Caco-2 (cell line): Measurements from ENCODE around the gene FUNDC2. TPM values are rescaled to one million over a fixed set of nuclear protein-coding genes. Genes with fewer than 3 reads are reported as not detected.
A peak's percentile ranks its signal among the peaks of the same experiment; 100 is the strongest.

Experiments
- BruUV-seq: library from RNA; stranded (reverse); fragments of 400-500 nt; replicated peaks from 2 replicates; lab custom pipeline; 2021; lab: Mats Ljungman, UMichigan
- CTCF ChIA-PET: fragments of 300-600 bp; sonication (Branson Sonifier 250); formaldehyde crosslinking; loops from one replicate; lab custom pipeline; 2022; ENCODE audit warnings: antibody characterized with exemption; lab: Charles Lee
- POLR2A ChIA-PET: fragments of 300-600 bp; sonication (Branson Sonifier 250); formaldehyde crosslinking; loops from one replicate; lab custom pipeline; 2022; ENCODE audit warnings: antibody characterized with exemption; lab: Charles Lee
- DNase-seq, 2 experiments: peaks; one replicate each; pipeline versions ENCODE4 v3.0.0 to v3.0.0-alpha.2; 2020 to 2022
- H3K27me3 ChIP-seq: replicated peaks from 2 replicates; pipeline ENCODE4 v1.6.0; 2011; ENCODE audit warnings: low read length; ENCODE audit not compliant: control insufficient read depth, insufficient read depth
- H3K36me3 ChIP-seq: 2 replicates; pipeline ENCODE4 v1.5.1; 2011; ENCODE audit warnings: low read length; ENCODE audit not compliant: control insufficient read depth, insufficient read depth
- H3K4me1 ChIP-seq: fragments of 250-450 bp; sonication (Bioruptor Pico); 2 replicates; pipeline ENCODE4 v1.5.1; 2020; ENCODE audit warnings: mild to moderate bottlenecking
- H3K4me3 ChIP-seq: 2 replicates; pipeline ENCODE4 v1.5.1; 2011; ENCODE audit warnings: low read depth, mild to moderate bottlenecking, control low read depth, low read length
- H3K9me3 ChIP-seq: fragments of 250-450 bp; sonication (Bioruptor Pico); 2 replicates; pipeline ENCODE4 v1.5.1; 2020; ENCODE audit warnings: mild to moderate bottlenecking, moderate library complexity
- H3K27ac Mint-ChIP-seq: one replicate; pipeline ENCODE4 v1.8.0; 2022; ENCODE audit warnings: mixed read lengths; ENCODE audit not compliant: unreplicated experiment
- H3K27me3 Mint-ChIP-seq: one replicate; pipeline ENCODE4 v1.8.0; 2022; ENCODE audit warnings: mixed read lengths; ENCODE audit not compliant: insufficient read depth, unreplicated experiment
- H3K36me3 Mint-ChIP-seq: one replicate; pipeline ENCODE4 v1.8.0; 2022; ENCODE audit warnings: mild to moderate bottlenecking, mixed read lengths; ENCODE audit not compliant: insufficient read depth, unreplicated experiment
- H3K4me1 Mint-ChIP-seq: one replicate; pipeline ENCODE4 v1.8.0; 2022; ENCODE audit warnings: low read depth, mixed read lengths; ENCODE audit not compliant: unreplicated experiment
- H3K4me3 Mint-ChIP-seq: one replicate; pipeline ENCODE4 v1.8.0; 2022; ENCODE audit warnings: mild to moderate bottlenecking, moderate library complexity, mixed read lengths; ENCODE audit not compliant: unreplicated experiment
- H3K9me3 Mint-ChIP-seq: one replicate; pipeline ENCODE4 v1.8.0; 2022; ENCODE audit warnings: mixed read lengths; ENCODE audit not compliant: unreplicated experiment
- intact Hi-C: fragments of 100-400 bp; cut with micrococcal nuclease; formaldehyde crosslinking; loops from one replicate; pipeline ENCODE4 v1.10.0; 2022; ENCODE audit not compliant: unreplicated experiment
- total RNA-seq: library from RNA; stranded (reverse); gene quantifications from 2 replicates; pipeline ENCODE4 v1.2.3, GENCODE V29; 2022
- TF ChIP-seq, protein P1 (sequence below), 2 experiments: fragments of 200-600 bp in 1 of 2; IDR thresholded peaks; 1 replicate in 1 of 2; 2 replicates in 1 of 2; pipeline versions ENCODE4 v1.5.1 to v1.8.0; 2011 to 2022; ENCODE audit warnings: antibody characterized with exemption in 1 of 2, control low read depth in 1 of 2, inconsistent platforms in 1 of 2, low read depth in 1 of 2, low read length in 1 of 2, mild to moderate bottlenecking in 1 of 2, moderate library complexity in 1 of 2; ENCODE audit not compliant: insufficient read depth in 1 of 2, severe bottlenecking in 1 of 2, unreplicated experiment in 1 of 2

Gene FUNDC2
- total RNA-seq, 1 experiment from 2014 or later: 47.3 TPM

DNA sequence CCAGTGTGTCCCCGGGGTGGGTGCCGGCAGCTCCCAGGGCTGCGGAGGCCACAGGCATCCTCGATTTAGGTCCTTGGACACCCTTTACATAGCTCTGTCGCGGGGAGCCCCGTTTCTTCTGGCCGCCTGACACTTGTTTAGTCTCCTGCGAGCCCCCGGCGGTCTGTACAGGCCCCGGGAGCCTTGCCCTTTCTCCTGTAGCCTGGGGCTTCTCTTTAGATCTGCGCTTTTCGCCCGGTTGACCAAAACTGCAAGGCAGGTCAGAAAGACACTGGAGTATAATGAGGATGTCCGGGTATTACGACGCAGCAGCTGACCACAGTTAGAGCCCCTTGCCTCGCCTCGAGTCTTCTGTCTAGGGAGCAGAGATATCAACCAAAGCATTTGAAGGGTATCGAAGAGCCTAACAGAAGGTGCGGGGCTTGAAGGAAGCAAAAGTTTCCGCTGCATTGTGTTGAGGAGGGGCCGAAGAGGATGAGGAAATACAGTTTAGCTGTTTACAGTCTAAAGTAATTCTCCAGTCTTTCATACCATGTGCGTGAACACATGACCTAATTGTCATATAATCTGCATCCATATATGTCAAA lies 45.1 kb downstream of the FUNDC2 start:
- Histone ChIP-seq H3K4me3 (peak overlapping the region; percentile 57), H3K36me3 (no peaks in the 10 kb centered on the region), H3K27me3 (no peaks in the 10 kb centered on the region), H3K9me3 (no peaks in the 10 kb centered on the region), H3K4me1 (peaks cover 6% of the 10 kb centered on the region; the same call in 1 of the 2 replicates)
- Mint-ChIP-seq H3K27me3 (no peaks in the 10 kb centered on the region), H3K4me1 (peaks cover 7% of the 10 kb centered on the region), H3K4me3 (peak overlapping the region; percentile 89), H3K27ac (peak overlapping the region; percentile 90), H3K36me3 (peaks cover 24% of the 10 kb centered on the region), H3K9me3 (no peaks in the 10 kb centered on the region)
- no peak for DNase-seq
- ChIA-PET CTCF (no interaction called here), POLR2A (interaction anchor here (1.5 kb wide), 1 partner anchor 45 kb away, joined by 4 read pairs; the partner anchor contains the start of gene FUNDC2)
- intact Hi-C loops: loop anchor here (1.0 kb wide), 1 partner anchor 45 kb away; the partner anchor contains the start of gene FUNDC2
- TSS peak; percentile 61 for BruUV-seq
- TF ChIP-seq, protein P1, sequence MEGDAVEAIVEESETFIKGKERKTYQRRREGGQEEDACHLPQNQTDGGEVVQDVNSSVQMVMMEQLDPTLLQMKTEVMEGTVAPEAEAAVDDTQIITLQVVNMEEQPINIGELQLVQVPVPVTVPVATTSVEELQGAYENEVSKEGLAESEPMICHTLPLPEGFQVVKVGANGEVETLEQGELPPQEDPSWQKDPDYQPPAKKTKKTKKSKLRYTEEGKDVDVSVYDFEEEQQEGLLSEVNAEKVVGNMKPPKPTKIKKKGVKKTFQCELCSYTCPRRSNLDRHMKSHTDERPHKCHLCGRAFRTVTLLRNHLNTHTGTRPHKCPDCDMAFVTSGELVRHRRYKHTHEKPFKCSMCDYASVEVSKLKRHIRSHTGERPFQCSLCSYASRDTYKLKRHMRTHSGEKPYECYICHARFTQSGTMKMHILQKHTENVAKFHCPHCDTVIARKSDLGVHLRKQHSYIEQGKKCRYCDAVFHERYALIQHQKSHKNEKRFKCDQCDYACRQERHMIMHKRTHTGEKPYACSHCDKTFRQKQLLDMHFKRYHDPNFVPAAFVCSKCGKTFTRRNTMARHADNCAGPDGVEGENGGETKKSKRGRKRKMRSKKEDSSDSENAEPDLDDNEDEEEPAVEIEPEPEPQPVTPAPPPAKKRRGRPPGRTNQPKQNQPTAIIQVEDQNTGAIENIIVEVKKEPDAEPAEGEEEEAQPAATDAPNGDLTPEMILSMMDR (IDR thresholded peaks at IDR 0.05; ENCODE audit: insufficient read depth in 1 of 2, low read depth in 1 of 2, low read length in 1 of 2, severe bottlenecking in 1 of 2, unreplicated experiment in 1 of 2): no peak

DNA sequence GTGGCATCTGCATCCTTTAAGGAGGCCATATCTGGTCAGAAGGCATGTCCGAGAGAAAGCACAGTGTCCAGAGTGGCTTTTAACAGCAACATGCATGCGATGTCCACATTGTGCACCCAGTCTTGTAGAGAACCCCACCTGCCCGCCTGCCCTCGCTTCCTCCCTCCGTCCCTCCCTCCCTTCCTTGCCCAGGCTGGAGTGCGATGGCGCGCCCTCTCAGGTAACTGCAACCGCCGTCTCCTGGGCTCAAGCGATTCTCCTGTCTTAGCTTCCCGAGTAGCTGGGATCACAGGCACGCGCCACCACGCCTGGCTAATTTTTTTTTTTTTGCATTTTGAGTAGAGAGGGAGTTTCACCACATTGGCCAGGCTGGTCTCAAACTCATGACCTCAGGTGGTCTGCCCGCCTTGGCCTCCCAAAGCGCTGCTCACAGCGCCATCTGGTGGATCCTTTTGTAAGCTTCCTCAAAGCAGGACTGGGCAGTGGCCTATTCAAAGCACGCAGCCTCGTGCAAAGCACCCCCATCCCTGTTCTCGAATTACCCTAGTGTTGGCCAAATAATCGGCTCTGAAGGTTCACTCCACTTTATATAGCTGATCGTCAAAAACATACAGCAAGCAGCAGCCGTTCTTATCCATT lies 59.7 kb downstream of the FUNDC2 start:
- Mint-ChIP-seq H3K9me3 (no peaks in the 10 kb centered on the region), H3K4me1 (no peaks in the 10 kb centered on the region), H3K36me3 (no peaks in the 10 kb centered on the region), H3K4me3 (no peak overlapping the region), H3K27me3 (no peaks in the 10 kb centered on the region), H3K27ac (no peak overlapping the region)
- intact Hi-C loops: no loop called here
- BruUV-seq: no TSS peak
- ChIA-PET POLR2A (no interaction called here), CTCF (interaction anchor here (0.7 kb wide), 1 partner anchor 98 kb away, joined by 3 read pairs; no protein-coding TSS in a partner anchor)
- Histone ChIP-seq H3K27me3 (no peaks in the 10 kb centered on the region), H3K4me3 (no peak overlapping the region), H3K9me3 (no peaks in the 10 kb centered on the region), H3K4me1 (no peaks in the 10 kb centered on the region), H3K36me3 (peaks cover 1% of the 10 kb centered on the region; the same call in 1 of the 2 replicates)
- peak; percentile 35 to 50 for DNase-seq
- TF ChIP-seq, protein P1 (IDR thresholded peaks at IDR 0.05; ENCODE audit: insufficient read depth in 1 of 2, low read depth in 1 of 2, low read length in 1 of 2, severe bottlenecking in 1 of 2, unreplicated experiment in 1 of 2): peak in 1 of 2 experiments; percentile 35

DNA sequence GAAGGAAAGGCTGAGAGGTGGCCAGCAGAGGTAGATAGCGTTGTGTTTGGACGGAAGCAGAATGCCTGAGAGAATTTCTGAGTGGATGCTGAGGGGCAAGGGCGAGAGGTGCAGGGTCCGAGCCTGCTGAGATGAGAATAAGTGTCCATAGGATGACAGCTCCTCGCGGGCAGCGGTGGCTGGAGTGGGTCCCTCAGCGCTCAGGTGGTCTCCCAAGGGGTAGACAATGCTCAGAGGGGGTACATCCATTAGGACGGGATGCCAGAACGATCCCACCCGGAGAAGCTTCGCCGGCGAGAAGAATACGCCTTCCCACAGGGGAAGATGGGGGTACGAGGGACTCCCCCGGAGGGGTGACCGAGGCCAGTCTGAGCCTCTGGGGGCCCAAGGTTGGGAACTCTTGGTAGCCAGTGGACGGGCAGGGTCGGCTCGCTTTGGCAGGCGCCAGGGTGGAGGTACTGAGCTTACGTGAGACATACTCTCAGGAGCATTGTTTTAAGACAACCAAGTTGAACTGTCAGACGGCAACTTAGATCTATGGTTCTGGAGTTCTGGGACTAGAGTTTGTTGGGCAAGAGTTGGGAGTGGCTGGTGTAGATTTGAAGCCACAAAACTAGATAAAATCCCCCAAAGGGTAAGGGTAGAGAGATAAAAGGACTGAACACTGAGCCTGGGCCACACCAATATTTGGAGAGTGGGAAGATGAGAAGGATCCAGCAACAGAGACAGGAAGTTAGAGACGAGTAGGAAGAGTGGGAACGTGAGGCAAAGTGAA lies 60.5 kb downstream of the FUNDC2 start:
- intact Hi-C loops: no loop called here
- Mint-ChIP-seq H3K4me1 (no peaks in the 10 kb centered on the region), H3K27me3 (no peaks in the 10 kb centered on the region), H3K4me3 (no peak overlapping the region), H3K27ac (no peak overlapping the region), H3K9me3 (no peaks in the 10 kb centered on the region), H3K36me3 (no peaks in the 10 kb centered on the region)
- DNase-seq: no peak
- peaks cover 1% of the 10 kb centered on the region; the same call in 1 of the 2 replicates for H3K36me3 ChIP-seq
- ChIA-PET CTCF (interaction anchor here (0.7 kb wide), 1 partner anchor 99 kb away, joined by 3 read pairs; no protein-coding TSS in a partner anchor), POLR2A (no interaction called here)
- BruUV-seq: no TSS peak
- H3K4me1 ChIP-seq: no peaks in the 10 kb centered on the region
- H3K9me3 ChIP-seq: no peaks in the 10 kb centered on the region
- H3K27me3 ChIP-seq: no peaks in the 10 kb centered on the region
- TF ChIP-seq, protein P1 (IDR thresholded peaks at IDR 0.05; ENCODE audit: insufficient read depth in 1 of 2, low read depth in 1 of 2, low read length in 1 of 2, severe bottlenecking in 1 of 2, unreplicated experiment in 1 of 2): no peak
- H3K4me3 ChIP-seq: no peak overlapping the region
